Measurements from ENCODE around the gene GOLGA6C. TPM values are rescaled to one million over a fixed set of nuclear protein-coding genes. Genes with fewer than 3 reads are reported as not detected.
A peak's percentile ranks its signal among the peaks of the same experiment; 100 is the strongest.
"Not testable (repeated sequence)": the region's sequence is repeated elsewhere in the genome, so short reads cannot be mapped to it uniquely, and the experiment has no call there.

The GOLGA6C gene
- polyA plus RNA-seq, 4 donors: not detected

- DNase-seq (ENCODE audit: low read depth in 4 of 4, low spot score in 2 of 4): not testable (repeated sequence)
Observed at GRCh38 chr15:75248991-75249390, 9.1 kb upstream of the GOLGA6C start.

DNA sequence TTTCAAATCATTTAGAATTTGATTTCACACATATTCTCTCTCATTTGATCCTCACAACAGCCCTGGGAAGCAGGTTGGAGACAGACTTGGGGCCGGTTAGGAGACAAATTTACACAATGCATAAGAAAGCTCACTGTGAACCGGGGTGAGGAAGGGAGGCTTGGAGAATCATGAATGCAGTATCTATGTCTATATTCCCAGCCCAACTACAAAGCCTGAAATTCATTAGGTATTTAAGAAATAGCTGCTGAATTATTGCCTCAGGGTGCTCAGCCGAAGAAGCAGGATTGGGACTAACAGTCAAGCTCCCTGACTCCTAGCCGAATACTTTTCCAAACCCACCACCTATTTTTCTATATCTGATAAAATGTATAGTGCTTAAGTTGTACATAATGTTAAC, 8.4 kb upstream of the GOLGA6C start:
- no peak for DNase-seq (ENCODE audit: low read depth in 4 of 4, low spot score in 2 of 4)

- DNase-seq (ENCODE audit: low read depth in 4 of 4, low spot score in 2 of 4): not testable (repeated sequence)
Observed at GRCh38 chr15:75251343-75251742, 6.8 kb upstream of the GOLGA6C start.

DNA sequence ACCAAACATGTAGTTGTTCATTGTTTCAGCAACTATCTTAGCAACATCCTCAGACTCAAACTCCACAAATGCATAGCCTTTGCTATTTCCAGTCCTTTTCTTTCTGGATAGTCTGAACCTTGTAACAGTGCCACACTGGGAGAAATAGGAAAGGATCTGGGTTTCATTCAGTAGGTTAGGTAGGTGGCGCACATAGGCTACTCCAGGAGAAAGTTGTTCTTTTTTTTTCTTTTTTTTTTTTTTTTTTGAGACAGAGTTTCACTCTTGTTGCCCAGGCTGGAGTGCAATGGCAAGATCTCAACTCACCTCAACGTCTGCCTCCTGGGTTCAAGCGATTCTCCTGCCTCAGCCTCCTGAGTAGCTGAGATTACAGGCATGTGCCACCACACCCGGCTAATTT, 5.8 kb upstream of the GOLGA6C start:
- DNase-seq (ENCODE audit: low read depth in 4 of 4, low spot score in 2 of 4): not testable (repeated sequence)

DNA sequence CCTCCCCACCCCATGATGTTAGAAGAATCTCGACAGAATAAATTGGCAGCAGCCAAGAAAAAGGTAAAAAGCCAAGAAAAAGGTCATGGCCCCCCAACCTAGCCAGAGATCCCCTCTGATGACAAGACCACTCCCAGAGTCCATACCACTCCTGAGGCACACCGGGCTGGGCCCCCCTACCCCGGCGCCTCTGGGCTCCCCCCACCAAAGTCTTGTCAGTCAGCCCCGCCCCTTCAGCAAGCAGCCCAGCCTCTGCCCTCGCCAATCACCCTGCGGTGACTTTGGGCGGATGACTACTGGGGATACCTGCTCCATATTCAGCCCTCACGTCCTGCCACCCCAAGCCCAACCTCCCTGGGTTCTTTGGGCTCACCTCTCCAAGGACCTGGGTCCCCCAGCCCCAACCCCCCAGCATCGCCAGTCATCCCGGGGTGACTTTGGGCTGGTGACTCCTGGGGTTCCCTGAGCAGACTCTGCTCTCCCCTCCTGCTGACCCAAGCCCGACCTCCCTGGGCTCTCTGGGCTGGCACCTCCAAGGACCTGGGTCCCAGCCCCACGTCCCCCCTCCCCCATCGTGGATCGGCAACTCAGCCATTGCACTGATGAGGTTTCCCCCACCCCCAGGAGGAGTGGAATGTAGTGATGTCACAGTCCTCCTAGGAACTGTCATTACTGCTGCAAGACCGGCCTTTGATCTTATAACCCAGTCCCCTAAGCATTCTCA, 648 bp downstream of the GOLGA6C start:
- not testable (repeated sequence) for DNase-seq (ENCODE audit: low read depth in 4 of 4, low spot score in 2 of 4)

GRCh38 chr15:75259873-75260272, 1.7 kb downstream of the GOLGA6C start:
- not testable (repeated sequence) for DNase-seq (ENCODE audit: low read depth in 4 of 4, low spot score in 2 of 4)

DNA sequence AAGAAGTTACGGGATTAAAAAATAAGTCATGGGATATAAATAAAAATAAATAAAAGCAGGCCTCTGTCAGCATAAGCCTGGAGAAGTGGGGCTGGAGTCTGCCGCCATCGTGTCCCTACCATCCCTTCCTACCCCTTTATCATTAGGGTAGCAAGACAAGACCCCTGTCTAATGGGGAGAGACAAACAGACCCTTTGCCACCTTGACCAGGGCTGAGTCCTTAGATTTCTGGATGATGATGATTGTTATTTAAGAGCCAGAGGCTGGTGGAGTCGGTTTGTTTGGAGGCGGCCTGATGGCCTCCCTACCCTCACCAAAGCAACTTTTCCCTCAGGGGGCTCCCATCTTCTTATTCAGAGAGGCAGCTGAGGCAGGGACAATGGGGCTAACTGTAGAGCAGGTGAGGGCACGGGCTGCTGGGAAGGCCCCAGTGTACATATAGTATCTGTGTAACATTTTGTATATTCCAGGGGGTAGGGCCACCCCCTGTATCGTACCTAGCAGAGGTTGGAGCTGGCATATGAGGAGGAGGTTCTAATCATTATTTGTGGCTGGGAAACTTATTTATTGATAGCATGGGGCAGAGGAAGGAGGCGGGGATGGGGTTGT, 15.7 kb downstream of the GOLGA6C start:
- not testable (repeated sequence) for DNase-seq (ENCODE audit: low read depth in 4 of 4, low spot score in 2 of 4)

- DNase-seq (ENCODE audit: low read depth in 4 of 4, low spot score in 2 of 4): not testable (repeated sequence)
Observed at GRCh38 chr15:75274509-75275107, 16.5 kb downstream of the GOLGA6C start.

- DNase-seq (ENCODE audit: low read depth in 4 of 4, low spot score in 2 of 4): not testable (repeated sequence)
Observed at GRCh38 chr15:75275617-75276016, 17.5 kb downstream of the GOLGA6C start.

GRCh38 chr15:75278497-75278896, 20.4 kb downstream of the GOLGA6C start:
- not testable (repeated sequence) for DNase-seq (ENCODE audit: low read depth in 4 of 4, low spot score in 2 of 4)

DNA sequence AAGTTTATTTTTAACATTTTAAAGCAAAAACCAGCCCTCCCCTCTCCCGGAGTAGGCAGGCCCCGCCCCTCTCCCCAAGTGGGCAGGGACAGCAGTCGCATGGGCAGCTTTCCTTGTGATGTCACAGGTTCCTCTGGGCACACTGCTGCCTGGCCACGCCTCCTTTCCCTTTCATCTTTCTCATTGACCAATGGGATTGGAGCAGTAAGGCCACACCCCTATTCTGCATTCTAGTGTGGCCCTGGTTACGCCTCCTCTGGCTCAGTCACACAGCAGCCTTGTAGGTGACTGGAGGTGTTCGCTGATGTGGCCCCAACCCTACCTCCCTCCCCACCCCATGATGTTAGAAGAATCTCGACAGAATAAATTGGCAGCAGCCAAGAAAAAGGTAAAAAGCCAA, 24.4 kb downstream of the GOLGA6C start, which contains the start of gene GOLGA6D:
Gene GOLGA6D (plus strand): TSS at position 264 of the 400 bp plus-strand sequence. CDS start 41 bp downstream, at position 305.
- not testable (repeated sequence) for DNase-seq (ENCODE audit: low read depth in 4 of 4, low spot score in 2 of 4)

GRCh38 chr15:75284152-75284551, 26.0 kb downstream of the GOLGA6C start:
- not testable (repeated sequence) for DNase-seq (ENCODE audit: low read depth in 4 of 4, low spot score in 2 of 4)

DNA sequence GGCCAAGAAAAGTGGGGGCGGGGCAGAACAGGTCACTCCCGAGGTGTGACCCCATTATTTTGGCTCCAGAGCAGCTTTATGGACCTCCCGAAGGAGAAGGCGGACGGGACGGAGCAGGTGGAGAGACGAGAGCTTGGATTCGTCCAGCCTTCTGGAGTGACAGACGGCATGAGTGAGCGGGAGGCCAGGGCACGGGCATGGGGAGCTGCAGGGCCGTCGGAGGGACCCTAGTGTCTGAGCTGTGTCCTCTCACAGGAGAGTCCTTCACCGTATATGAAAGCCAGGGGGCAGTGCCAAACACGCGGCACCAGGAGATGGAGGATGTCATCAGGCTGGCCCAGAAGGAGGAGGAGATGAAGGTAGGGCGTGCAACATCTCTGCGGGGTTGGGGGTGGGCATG, 35.5 kb downstream of the GOLGA6C start:
- DNase-seq (ENCODE audit: low read depth in 4 of 4, low spot score in 2 of 4): not testable (repeated sequence)

GRCh38 chr15:75298541-75299310, 40.6 kb downstream of the GOLGA6C start:
- not testable (repeated sequence) for DNase-seq (ENCODE audit: low read depth in 4 of 4, low spot score in 2 of 4)

DNA sequence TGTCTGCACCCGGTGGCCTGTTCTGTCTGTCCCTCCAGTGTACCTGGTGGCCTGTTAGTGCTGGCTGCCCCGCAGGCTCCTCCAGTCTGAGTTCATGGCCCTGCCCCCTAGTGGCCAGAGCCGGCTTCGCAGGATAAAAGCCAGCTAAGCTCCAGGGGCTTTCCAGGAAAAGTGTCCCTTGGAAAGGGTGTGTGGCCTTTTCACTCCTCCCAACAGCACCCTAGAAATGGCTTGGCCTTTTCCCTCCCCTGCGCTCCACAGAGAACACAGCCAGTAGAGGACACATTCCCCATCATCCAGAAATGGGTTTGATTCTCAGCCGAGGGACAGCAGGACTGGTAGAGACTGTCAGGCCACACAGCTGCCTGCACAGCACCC, 41.2 kb downstream of the GOLGA6C start:
- DNase-seq (ENCODE audit: low read depth in 4 of 4, low spot score in 2 of 4): not testable (repeated sequence)

- DNase-seq (ENCODE audit: low read depth in 4 of 4, low spot score in 2 of 4): not testable (repeated sequence)
Observed at GRCh38 chr15:75300026-75300425, 41.9 kb downstream of the GOLGA6C start.

DNA sequence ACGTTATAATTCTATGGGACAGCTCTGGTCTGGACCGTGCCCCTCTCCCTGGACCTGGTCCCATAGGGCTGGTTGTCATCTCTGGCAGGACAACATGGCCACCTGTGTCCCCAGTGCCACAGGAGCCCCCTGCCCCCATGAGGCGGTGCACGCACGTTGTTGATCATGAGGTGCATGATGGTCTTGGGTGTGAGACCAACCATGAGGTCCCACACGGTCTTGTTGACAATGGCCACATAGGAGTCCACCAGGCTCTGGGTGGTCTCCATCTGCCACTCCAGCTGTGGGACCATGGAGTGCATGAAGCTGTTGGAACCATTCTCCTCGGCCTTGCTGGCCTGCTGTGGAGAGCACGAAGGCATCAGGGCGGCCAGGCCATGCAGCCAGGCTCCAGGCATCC, 44.2 kb downstream of the GOLGA6C start:
- no peak for DNase-seq (ENCODE audit: low read depth in 4 of 4, low spot score in 2 of 4)

- not testable (repeated sequence) for DNase-seq (ENCODE audit: low read depth in 4 of 4, low spot score in 2 of 4)
Observed at GRCh38 chr15:75302753-75303152, 44.6 kb downstream of the GOLGA6C start.

- no peak for DNase-seq (ENCODE audit: low read depth in 4 of 4, low spot score in 2 of 4)
Observed at GRCh38 chr15:75306188-75306587, 48.1 kb downstream of the GOLGA6C start.

DNA sequence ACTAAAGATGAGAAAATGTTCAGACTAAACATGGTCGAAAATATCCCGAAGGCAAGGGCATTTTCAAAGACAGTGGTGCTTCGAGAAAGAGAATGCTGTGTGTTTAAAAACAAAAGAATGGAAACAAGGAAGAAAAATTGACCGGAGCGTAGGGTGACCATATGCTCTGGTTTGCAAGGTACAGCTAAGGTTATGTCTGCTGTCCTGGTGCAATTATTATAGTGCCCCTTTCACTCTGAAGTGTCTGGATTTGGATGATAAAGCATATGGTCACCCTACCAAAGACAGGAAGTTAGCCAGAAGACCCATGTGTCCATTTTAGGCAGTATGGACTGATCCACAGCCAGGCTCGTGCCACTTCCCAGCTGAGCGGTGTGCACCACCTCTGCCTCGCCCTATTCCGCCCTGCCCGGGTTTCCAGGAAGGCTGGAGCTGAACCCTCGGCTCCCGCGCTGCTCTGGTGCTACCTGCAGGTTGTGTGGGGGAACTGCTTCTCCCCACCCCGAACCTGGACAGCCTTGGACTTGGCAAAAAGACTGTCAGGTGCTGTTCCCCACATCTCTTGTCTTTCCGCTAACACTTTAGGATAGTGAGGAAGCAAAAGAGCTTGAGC, 49.8 kb downstream of the GOLGA6C start:
- peak in 2 of 4 donors; percentile 0 to 23 for DNase-seq (ENCODE audit: low read depth in 4 of 4, low spot score in 2 of 4)

Data from left renal cortex interstitium (tissue), 4 donors.